22Rv1 (cell line): Measurements from ENCODE around the gene KCTD11.

Source experiments
- CTCF ChIP-seq: fragments of 450-650 bp; IDR thresholded peaks from 2 replicates; pipeline ENCODE4 v1.5.1; 2017; ENCODE audit warnings: mild to moderate bottlenecking
- ZFX ChIP-seq: fragments of 450-650 bp; IDR thresholded peaks from 2 replicates; pipeline ENCODE4 v1.6.1; 2017; ENCODE audit warnings: antibody characterized with exemption, borderline replicate concordance

- TF ChIP-seq CTCF (no peak), ZFX (no peak)
Observed at GRCh38 chr17:7308625-7309433, 43.1 kb upstream of the KCTD11 start.
